Right lobe of liver (tissue), 6 donors: ENCODE data around the gene CBX8. TPM values are rescaled to one million over a fixed set of nuclear protein-coding genes. Genes with fewer than 3 reads are reported as not detected.

Experiments used
- ATAC-seq, 4 donors: fragments of 200-7000 bp; cut with Tn5 transposase; one replicate each; pipeline ENCODE4 v1.9.1; 2020; ENCODE audit warnings: mild to moderate bottlenecking in 4 of 4, moderate library complexity in 4 of 4
- DNase-seq, 3 donors: peaks; one replicate each; pipeline ENCODE4 v3.0.0-alpha.2; 2020
- H3K27ac ChIP-seq, 3 donors: fragments of 200-600 bp; one replicate each; pipeline ENCODE4 v1.8.0; 2022
- H3K27me3 ChIP-seq, 2 donors: fragments of 200-600 bp; one replicate each; pipeline ENCODE4 v1.8.0; 2022
- H3K36me3 ChIP-seq, 4 donors: fragments of 200-600 bp; sonication (generic) in 1 of 4; one replicate each; pipeline versions ENCODE4 v1.5.1 to v1.8.0; 2017 to 2022; ENCODE audit warnings: control low read depth in 1 of 4
- H3K4me1 ChIP-seq, 4 donors: fragments of 200-600 bp; sonication (generic) in 1 of 4; one replicate each; pipeline versions ENCODE4 v1.5.1 to v1.8.0; 2017 to 2022; ENCODE audit warnings: control low read depth in 1 of 4
- H3K4me3 ChIP-seq, 3 donors: fragments of 200-600 bp; one replicate each; pipeline ENCODE4 v1.8.0; 2022
- H3K9me3 ChIP-seq, 4 donors: fragments of 200-600 bp; sonication (generic) in 1 of 4; one replicate each; pipeline versions ENCODE4 v1.5.1 to v1.8.0; 2017 to 2022; ENCODE audit warnings: control low read depth in 1 of 4
- POLR2A ChIP-seq: fragments of 450-650 bp; IDR thresholded peaks from one replicate; pipeline ENCODE4 v1.6.1; 2017; ENCODE audit warnings: antibody characterized with exemption, mild to moderate bottlenecking
- WGBS: methylation state at CpG from one replicate; pipeline ENCODE4 v1.1.6; 2018; ENCODE audit warnings: low coverage, low lambda C conversion rate; ENCODE audit not compliant: insufficient coverage; ENCODE audit errors: missing lambda C conversion rate; 5-methylcytosine and 5-hydroxymethylcytosine counted together
- intact Hi-C, 2 donors: fragments of 100-400 bp; cut with DNase I; formaldehyde crosslinking; loops; one replicate each; pipeline versions ENCODE4 v1.11.2 to v1.14.1; 2022
- total RNA-seq, 6 experiments: library from RNA; depleted of rRNA in 2 of 6; stranded (reverse); fragments of >200 nt in 2 of 6; fragmentation: NEBNext Ultra II Directional in 3 of 6; extraction: Animal tissue kit (Norgen Biotek cat#: 25700) in 3 of 6; gene quantifications; one replicate each; pipeline versions ENCODE4 v1.1.0 to v1.2.4, GENCODE V29; 2016 to 2023
- TF ChIP-seq, protein P1 (sequence below), 4 donors: fragments of 200-600 bp in 3 of 4; fragments of 450-650 bp in 1 of 4; IDR thresholded peaks; one replicate each; pipeline versions ENCODE4 v1.5.1 to v1.8.0; 2016 to 2022; ENCODE audit warnings: antibody characterized with exemption in 4 of 4, mild to moderate bottlenecking in 2 of 4
- donor health status: DM: no; HTN: yes; CAD: no.
- donor health status: DM: no; HTN: no; CAD: no.
- donor health status: DM: no; HTN: no; CAD: no.
- donor health status: DM: no; HTN: yes; CAD: no.
- donor health status: DM: no; HTN: yes; CAD: no.

The CBX8 gene
- total RNA-seq, 6 experiments from 2014 or later, result 1.2 to 4.7 (median 2.0) TPM

DNA sequence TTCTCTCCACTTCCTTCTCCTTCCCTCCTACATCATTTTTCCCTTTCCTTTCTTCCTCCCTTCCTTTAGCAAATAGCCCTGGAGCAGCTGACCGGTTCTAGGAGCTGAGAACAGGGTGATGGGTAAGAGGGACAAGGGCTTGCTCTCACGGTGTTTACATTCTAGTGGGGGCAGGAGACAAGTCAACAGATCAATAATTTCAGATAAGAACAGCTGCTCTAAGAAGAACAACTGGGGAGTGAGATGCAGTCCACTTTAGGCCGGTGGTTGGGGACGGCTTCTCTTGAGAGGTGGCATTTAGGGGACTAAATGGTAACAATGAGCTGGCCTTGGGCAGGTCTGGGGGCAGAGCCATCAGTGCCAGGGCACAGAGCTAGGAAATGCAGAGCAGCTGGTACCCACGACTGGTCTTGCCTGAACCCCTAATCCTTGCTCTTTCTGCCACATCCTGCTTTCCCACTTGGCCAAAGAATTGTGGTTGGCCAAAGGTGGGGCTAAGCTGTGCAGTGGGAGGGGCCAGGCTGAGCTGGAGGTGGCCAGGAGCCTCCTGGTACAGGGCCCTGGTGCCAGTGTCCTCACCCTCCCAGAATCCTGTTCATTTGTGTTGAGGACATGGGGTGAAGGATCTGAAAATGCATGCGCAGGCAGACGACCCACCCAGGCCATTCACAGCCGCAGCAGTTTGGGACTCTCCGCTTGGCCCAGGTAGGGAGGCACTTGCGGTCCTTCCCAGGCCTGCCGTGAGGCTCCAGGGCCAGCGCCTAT, 24.6 kb upstream of the CBX8 start:
- Histone ChIP-seq H3K4me1 (peaks cover 0 to 19% (median 0%) of the 10 kb centered on the region in 4 donors), H3K9me3 (no peaks in the 10 kb centered on the region), H3K27me3 (no peaks in the 10 kb centered on the region), H3K27ac (no peak overlapping the region), H3K4me3 (no peak overlapping the region), H3K36me3 (no peaks in the 10 kb centered on the region)
- no peak for TF ChIP-seq POLR2A
- TF ChIP-seq, protein P1, sequence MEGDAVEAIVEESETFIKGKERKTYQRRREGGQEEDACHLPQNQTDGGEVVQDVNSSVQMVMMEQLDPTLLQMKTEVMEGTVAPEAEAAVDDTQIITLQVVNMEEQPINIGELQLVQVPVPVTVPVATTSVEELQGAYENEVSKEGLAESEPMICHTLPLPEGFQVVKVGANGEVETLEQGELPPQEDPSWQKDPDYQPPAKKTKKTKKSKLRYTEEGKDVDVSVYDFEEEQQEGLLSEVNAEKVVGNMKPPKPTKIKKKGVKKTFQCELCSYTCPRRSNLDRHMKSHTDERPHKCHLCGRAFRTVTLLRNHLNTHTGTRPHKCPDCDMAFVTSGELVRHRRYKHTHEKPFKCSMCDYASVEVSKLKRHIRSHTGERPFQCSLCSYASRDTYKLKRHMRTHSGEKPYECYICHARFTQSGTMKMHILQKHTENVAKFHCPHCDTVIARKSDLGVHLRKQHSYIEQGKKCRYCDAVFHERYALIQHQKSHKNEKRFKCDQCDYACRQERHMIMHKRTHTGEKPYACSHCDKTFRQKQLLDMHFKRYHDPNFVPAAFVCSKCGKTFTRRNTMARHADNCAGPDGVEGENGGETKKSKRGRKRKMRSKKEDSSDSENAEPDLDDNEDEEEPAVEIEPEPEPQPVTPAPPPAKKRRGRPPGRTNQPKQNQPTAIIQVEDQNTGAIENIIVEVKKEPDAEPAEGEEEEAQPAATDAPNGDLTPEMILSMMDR (IDR thresholded peaks at IDR 0.05), result no peak
- DNase-seq, result no peak
- ATAC-seq, result peak in 3 of 4 donors; percentile 7 to 50 (median 47)
- 62% methylated on average over 5 of the region's 12 CpGs for WGBS
- intact Hi-C loops, result no loop called here

DNA sequence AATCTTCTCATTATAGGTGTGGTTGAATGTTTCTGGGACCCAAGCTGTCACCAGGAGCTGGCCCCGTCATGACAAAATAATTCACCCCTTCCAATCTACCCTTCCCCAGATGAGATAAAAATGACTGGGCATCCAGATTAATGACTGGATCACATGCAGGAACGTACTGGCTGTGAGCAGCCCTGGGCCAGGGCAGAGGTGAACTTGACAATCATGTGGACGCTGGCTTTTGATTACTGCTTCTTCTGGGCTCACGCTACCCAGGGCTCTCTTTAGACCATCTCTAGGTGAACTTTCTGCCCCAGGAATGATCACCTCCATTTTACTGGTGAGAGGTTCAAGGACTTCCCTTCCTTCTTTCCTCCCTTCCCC, 24.1 kb upstream of the CBX8 start:
- H3K4me3 ChIP-seq, result no peak overlapping the region
- intact Hi-C loops, result no loop called here

DNA sequence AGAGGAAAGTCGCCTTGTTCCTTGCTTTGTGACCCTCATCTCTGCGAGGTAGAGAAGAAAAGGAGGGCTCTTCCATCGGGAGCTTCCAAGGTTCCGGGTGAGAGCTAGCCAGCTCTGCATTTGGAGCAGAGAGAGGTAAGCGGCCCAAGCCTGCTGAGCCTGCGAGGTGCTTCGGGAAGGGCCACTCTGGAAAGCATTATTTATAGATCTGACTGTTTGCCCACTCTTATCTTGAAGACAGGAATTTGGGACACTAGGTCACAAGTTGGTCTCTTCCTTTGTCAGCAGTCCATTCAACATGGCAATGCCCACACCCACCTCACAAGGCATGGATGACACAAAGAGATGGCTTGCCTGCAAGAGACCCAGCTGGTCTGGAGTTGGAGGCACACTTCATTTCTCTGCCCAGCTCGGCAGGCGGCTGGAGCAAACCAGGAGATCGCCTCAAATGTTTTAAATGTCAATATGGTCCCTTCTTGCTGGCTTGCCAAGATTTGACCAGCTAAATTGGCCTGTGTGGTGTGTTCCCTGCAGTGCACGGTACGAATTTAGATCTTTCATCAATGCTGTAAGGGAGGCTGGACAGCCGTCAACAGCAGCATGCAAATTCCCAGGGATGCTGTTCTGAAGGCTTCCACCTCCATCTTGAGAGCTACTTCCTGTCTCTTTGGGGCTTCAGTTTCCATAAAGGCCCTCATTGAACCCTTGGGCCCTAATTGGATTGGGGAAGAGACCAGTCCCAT, 22.8 kb upstream of the CBX8 start:
- Histone ChIP-seq H3K36me3 (no peaks in the 10 kb centered on the region), H3K27me3 (peaks cover 3 to 8% of the 10 kb centered on the region in 2 donors), H3K4me1 (peaks cover 0 to 29% (median 5%) of the 10 kb centered on the region in 4 donors), H3K27ac (no peak overlapping the region), H3K9me3 (no peaks in the 10 kb centered on the region), H3K4me3 (no peak overlapping the region)
- ATAC-seq (no peak), DNase-seq (no peak)
- WGBS, result 85% methylated on average over 8 of the region's 13 CpGs
- intact Hi-C loops, result no loop called here
- TF ChIP-seq POLR2A, result no peak
- TF ChIP-seq, protein P1 (IDR thresholded peaks at IDR 0.05), result no peak

More for the DNA sequence above, 24.1 kb upstream of the CBX8 start:
- no peaks in the 10 kb centered on the region for H3K36me3 ChIP-seq
- TF ChIP-seq POLR2A, result no peak
- TF ChIP-seq, protein P1 (IDR thresholded peaks at IDR 0.05), result no peak
- no peaks in the 10 kb centered on the region for H3K27me3 ChIP-seq
- H3K4me1 ChIP-seq, result peaks cover 0 to 19% (median 0%) of the 10 kb centered on the region in 4 donors
- no peak overlapping the region for H3K27ac ChIP-seq
- 81% methylated on average over 4 of the region's 4 CpGs for WGBS
- ATAC-seq (no peak), DNase-seq (no peak)
- H3K9me3 ChIP-seq, result no peaks in the 10 kb centered on the region

DNA sequence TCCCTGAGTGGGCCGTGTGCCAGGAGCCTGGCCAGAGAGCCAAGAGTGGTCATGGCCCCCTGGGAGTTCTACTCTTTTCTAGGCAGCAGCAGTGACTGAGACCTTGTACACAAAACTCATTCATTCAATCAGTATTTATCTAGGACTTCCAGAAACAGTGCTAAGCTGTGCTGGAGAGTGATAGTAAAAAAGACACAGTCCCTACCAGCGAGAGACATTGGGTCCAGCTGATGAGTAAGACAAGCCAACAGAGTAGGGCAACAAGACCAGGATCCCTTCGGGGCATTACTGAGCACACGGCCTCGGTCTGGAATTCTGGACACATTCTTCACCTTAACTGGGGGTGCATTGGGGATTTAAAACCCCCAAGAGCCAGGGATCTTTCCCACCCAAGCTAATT, 22.2 kb upstream of the CBX8 start:
- intact Hi-C loops, result no loop called here
- DNase-seq (no peak), ATAC-seq (no peak)
- Histone ChIP-seq H3K27ac (no peak overlapping the region), H3K36me3 (no peaks in the 10 kb centered on the region), H3K9me3 (no peaks in the 10 kb centered on the region), H3K27me3 (peaks cover 3 to 14% of the 10 kb centered on the region in 2 donors), H3K4me3 (no peak overlapping the region), H3K4me1 (peaks cover 0 to 35% (median 7%) of the 10 kb centered on the region in 4 donors)
- 87% methylated on average over 3 of the region's 5 CpGs for WGBS
- TF ChIP-seq POLR2A, result no peak
- TF ChIP-seq, protein P1 (IDR thresholded peaks at IDR 0.05), result no peak
